ENCODE measurements around the gene CACNG3.

GRCh38 chr16:24289166-24289700 is 33.1 kb downstream of the CACNG3 start:
- TF ChIP-seq CTCF (IDR thresholded peaks at IDR 0.05), result no peak
- TF ChIP-seq POLR2AphosphoS5 (IDR thresholded peaks at IDR 0.05), result no peak
- no peak for TF ChIP-seq POLR2A (IDR thresholded peaks at IDR 0.05)
